HepG2 (cell line): ENCODE results near the gene ECM1. TPM values are rescaled to one million over a fixed set of nuclear protein-coding genes. Genes with fewer than 3 reads are reported as not detected.

Source experiments
- KIAA2018 ChIP-seq: sonication (generic); formaldehyde crosslinking; IDR thresholded peaks from 2 replicates; pipeline ENCODE4 v1.5.0; 2020; ENCODE audit warnings: mild to moderate bottlenecking, missing genetic modification reagents, borderline replicate concordance
- MIER3 ChIP-seq: IDR thresholded peaks from 2 replicates; pipeline ENCODE4 v1.6.1; 2016; ENCODE audit warnings: missing compliant biosample characterization, borderline replicate concordance
- POGK ChIP-seq: sonication (generic); formaldehyde crosslinking; conservative IDR thresholded peaks from 2 replicates; pipeline ENCODE4 v1.8.0; 2022; ENCODE audit warnings: mild to moderate bottlenecking, moderate library complexity, missing genetic modification reagents
- SALL1 ChIP-seq: sonication (generic); formaldehyde crosslinking; IDR thresholded peaks from 2 replicates; pipeline ENCODE4 v1.8.0; 2022; ENCODE audit warnings: mild to moderate bottlenecking, missing genetic modification reagents
- SP4 ChIP-seq: sonication (generic); formaldehyde crosslinking; IDR thresholded peaks from 2 replicates; pipeline ENCODE4 v1.8.1; 2023; ENCODE audit warnings: mild to moderate bottlenecking, missing genetic modification reagents
- ZBTB2 ChIP-seq: sonication (generic); formaldehyde crosslinking; IDR thresholded peaks from 2 replicates; pipeline ENCODE4 v1.8.0; 2022; ENCODE audit warnings: low read depth, missing genetic modification reagents
- ZMAT5 ChIP-seq: sonication (generic); formaldehyde crosslinking; IDR thresholded peaks from 2 replicates; pipeline ENCODE4 v1.5.0; 2020; ENCODE audit warnings: mild to moderate bottlenecking, low read depth, missing genetic modification reagents, borderline replicate concordance
- ZNF18 ChIP-seq: sonication (generic); formaldehyde crosslinking; IDR thresholded peaks from 2 replicates; pipeline ENCODE4 v1.8.0; 2022; ENCODE audit warnings: mild to moderate bottlenecking, missing genetic modification reagents; ENCODE audit not compliant: insufficient replicate concordance
- ZNF580 ChIP-seq: IDR thresholded peaks from 2 replicates; pipeline ENCODE4 v1.6.1; 2016; ENCODE audit warnings: low read depth, borderline replicate concordance
- ZNF749 ChIP-seq: sonication (generic); formaldehyde crosslinking; IDR thresholded peaks from 2 replicates; pipeline ENCODE4 v1.8.0; 2022; ENCODE audit warnings: mild to moderate bottlenecking, missing genetic modification reagents, moderate library complexity, borderline replicate concordance
- polyA plus RNA-seq, 8 experiments: library from polyadenylated mRNA; depleted of rRNA in 3 of 8; stranded (reverse) in 7 of 8; unstranded in 1 of 8; fragments of >200 nt; fragmentation: Illumina TruSeq in 4 of 8; extraction: Trizol in 4 of 8; gene quantifications; 2 replicates each; pipeline versions ENCODE4 v1.2.1 to v1.2.3, GENCODE V29; 2011 to 2016; ENCODE audit warnings: low read depth in 4 of 8, missing spikeins in 1 of 8, mixed read lengths in 1 of 8; ENCODE audit not compliant: insufficient read depth in 1 of 8
- total RNA-seq, 5 experiments: library from RNA; depleted of rRNA; stranded (reverse); fragments of >200 nt; fragmentation: Illumina TruSeq; extraction: Trizol; gene quantifications; 2 replicates each; pipeline ENCODE4 v1.2.3, GENCODE V29; 2016; ENCODE audit warnings: low read depth in 1 of 5

The ECM1 gene
- total and polyA plus RNA-seq, 2 of the 13 experiments (the other 11 are each of a cell fraction or from before 2014, with no cell fraction given) = 0.42 to 1.0 TPM

GRCh38 chr1:150548632-150549495 lies 41.0 kb downstream of the ECM1 start, which contains the start of gene ADAMTSL4 (continued):
- TF ChIP-seq POGK (CRISPR knock-in tag) (peak; percentile 55; the same call in 1 of the 2 replicates), ZMAT5 (CRISPR knock-in tag) (no peak), MIER3 (CRISPR knock-in tag) (no peak), ZBTB2 (CRISPR knock-in tag) (no peak), ZNF749 (0 out of 2 replicates have a peak, but pooled peaks have one; percentile 36), ZNF18 (peak; percentile 58), SP4 (CRISPR knock-in tag) (no peak), KIAA2018 (CRISPR knock-in tag) (no peak), ZNF580 (CRISPR knock-in tag) (peak; percentile 58; the same call in 1 of the 2 replicates), SALL1 (CRISPR knock-in tag) (peak; percentile 44; the same call in 1 of the 2 replicates)
